SU-DHL-6 (cell line): Measurements from ENCODE around the gene SERINC5.

Experiments
- H2AFZ ChIP-seq: fragments of 200-600 bp; sonication (generic); 2 replicates; pipeline ENCODE4 v1.6.1; 2014; ENCODE audit warnings: low read depth, mild to moderate bottlenecking, moderate library complexity, mixed read lengths, antibody characterized with exemption, low read length; ENCODE audit not compliant: severe bottlenecking
- H3F3A ChIP-seq: fragments of 200-600 bp; shearing (Covaris generic); 2 replicates; pipeline ENCODE4 v1.6.0; 2016; ENCODE audit warnings: antibody characterized with exemption, mild to moderate bottlenecking; ENCODE audit not compliant: insufficient read depth
- H3K27ac ChIP-seq: fragments of 200-600 bp; sonication (generic); 2 replicates; pipeline ENCODE4 v1.5.1; 2016; ENCODE audit warnings: low read depth, mild to moderate bottlenecking, low read length, moderate library complexity, mixed read lengths
- H3K27me3 ChIP-seq: fragments of 200-600 bp; sonication (generic), shearing (Covaris generic); 2 replicates; pipeline ENCODE4 v1.6.0; 2014; ENCODE audit warnings: mild to moderate bottlenecking, low read length
- H3K36me3 ChIP-seq: fragments of 200-600 bp; sonication (generic); 2 replicates; pipeline ENCODE4 v1.6.1; 2014; ENCODE audit warnings: mild to moderate bottlenecking, low read length, mixed read lengths
- H3K4me2 ChIP-seq: fragments of 300-600, 200-600 bp; shearing (Covaris generic), sonication (generic); 2 replicates; pipeline ENCODE4 v1.6.0; 2014; ENCODE audit warnings: low read length, low read depth, mild to moderate bottlenecking; ENCODE audit not compliant: poor library complexity, severe bottlenecking
- H3K4me3 ChIP-seq: fragments of 200-600 bp; sonication (generic); 2 replicates; pipeline ENCODE4 v1.5.1; 2014; ENCODE audit warnings: antibody characterized with exemption, low read length, mild to moderate bottlenecking, mixed read lengths; ENCODE audit not compliant: insufficient read depth, poor library complexity, severe bottlenecking
- H3K79me2 ChIP-seq: fragments of 200-600 bp; sonication (generic); 2 replicates; pipeline ENCODE4 v1.6.1; 2014; ENCODE audit warnings: mild to moderate bottlenecking, low read length, moderate library complexity; ENCODE audit not compliant: insufficient read depth
- H3K9ac ChIP-seq: fragments of 200-600 bp; sonication (generic); 2 replicates; pipeline ENCODE4 v1.7.0; 2014; ENCODE audit warnings: mild to moderate bottlenecking, low read length
- H3K9me2 ChIP-seq: fragments of 200-600 bp; sonication (generic); replicated peaks from 2 replicates; pipeline ENCODE4 v1.6.1; 2014; ENCODE audit warnings: low read length; ENCODE audit not compliant: insufficient read depth
- H3K9me3 ChIP-seq: fragments of 200-600 bp; sonication (generic); 2 replicates; pipeline ENCODE4 v1.6.1; 2014; ENCODE audit warnings: low read length, mixed read lengths; ENCODE audit not compliant: insufficient read depth
- H4K20me1 ChIP-seq: fragments of 200-600 bp; sonication (generic); 2 replicates; pipeline ENCODE4 v1.6.1; 2014; ENCODE audit warnings: low read depth, mild to moderate bottlenecking, antibody characterized with exemption, low read length, moderate library complexity, mixed read lengths
- CTCF ChIP-seq: fragments of 200-600 bp; sonication (generic); IDR thresholded peaks from one replicate; pipeline ENCODE4 v1.5.1; 2017; ENCODE audit warnings: antibody characterized with exemption, mild to moderate bottlenecking, low read length, moderate library complexity; ENCODE audit not compliant: insufficient read depth, poor library complexity, severe bottlenecking
- EZH2phosphoT487 ChIP-seq: fragments of 200-600 bp; sonication (generic), shearing (Covaris generic); conservative IDR thresholded peaks from 2 replicates; pipeline ENCODE4 v1.6.1; 2018; ENCODE audit warnings: mild to moderate bottlenecking, antibody characterized with exemption, low read length, moderate library complexity, mixed read lengths

Gene SERINC5

GRCh38 chr5:80160242-80160641 lies 95.6 kb downstream of the SERINC5 start:
- Histone ChIP-seq H3K4me3 (no peak overlapping the region), H3K9me3 (no peaks in the 10 kb centered on the region), H3K4me2 (no peak overlapping the region), H2AFZ (no peak overlapping the region), H4K20me1 (no peaks in the 10 kb centered on the region), H3K27ac (no peak overlapping the region), H3K9ac (no peak overlapping the region), H3K79me2 (no peaks in the 10 kb centered on the region), H3K36me3 (peaks cover 57% of the 10 kb centered on the region), H3K27me3 (no peaks in the 10 kb centered on the region), H3F3A (peaks cover 28% of the 10 kb centered on the region; the same call in 1 of the 2 replicates), H3K9me2 (no peaks in the 10 kb centered on the region)
- TF ChIP-seq CTCF, result no peak

DNA sequence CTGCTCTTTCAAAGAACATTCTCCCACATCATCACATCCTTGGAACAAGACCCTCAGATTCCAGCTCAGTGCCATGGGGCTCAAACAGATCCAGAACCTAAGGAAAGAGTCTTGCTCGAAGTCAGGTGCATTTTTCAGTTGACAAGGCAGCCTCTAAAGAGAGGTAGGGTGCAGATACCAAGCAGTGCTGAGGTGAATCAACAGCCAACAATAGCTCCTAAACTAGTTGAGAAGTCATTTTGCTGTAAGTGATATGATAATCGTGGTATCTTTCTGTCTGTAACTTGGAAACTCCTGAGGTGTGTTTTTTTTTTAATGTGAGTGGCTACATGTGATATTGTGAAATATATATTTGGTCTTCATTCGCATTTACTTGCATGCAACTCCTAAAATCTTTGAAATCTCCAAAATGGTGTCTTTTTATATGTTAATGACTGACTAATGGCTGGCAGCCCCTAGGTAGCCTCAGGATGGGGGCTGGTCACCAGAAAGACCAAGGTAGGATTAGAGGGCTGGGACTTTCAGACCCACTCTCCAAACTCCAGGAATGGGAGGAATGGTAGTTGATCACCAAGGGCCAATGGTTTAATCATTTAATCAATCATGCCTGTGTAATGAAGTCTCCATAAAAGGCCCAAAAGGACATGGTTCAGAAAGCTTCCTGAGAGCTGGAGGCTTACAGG lies 96.6 kb downstream of the SERINC5 start:
- no peaks in the 10 kb centered on the region for H3K27me3 ChIP-seq
- H3K27ac ChIP-seq, result no peak overlapping the region
- H2AFZ ChIP-seq, result no peak overlapping the region
- H3K9ac ChIP-seq, result no peak overlapping the region
- peaks cover 53% of the 10 kb centered on the region for H3K36me3 ChIP-seq
- TF ChIP-seq CTCF (no peak), EZH2phosphoT487 (no peak)
- no peaks in the 10 kb centered on the region for H3K79me2 ChIP-seq
- H3K9me3 ChIP-seq, result no peaks in the 10 kb centered on the region
- H3F3A ChIP-seq, result peaks cover 21% of the 10 kb centered on the region; the same call in 1 of the 2 replicates
- no peaks in the 10 kb centered on the region for H4K20me1 ChIP-seq
- H3K4me3 ChIP-seq, result no peak overlapping the region
- H3K4me2 ChIP-seq, result no peak overlapping the region
- H3K9me2 ChIP-seq, result no peaks in the 10 kb centered on the region

- H3K4me2 ChIP-seq, result no peak overlapping the region
- H3K27me3 ChIP-seq, result no peaks in the 10 kb centered on the region
- peaks cover 26% of the 10 kb centered on the region for H3K36me3 ChIP-seq
- no peaks in the 10 kb centered on the region for H3K9me3 ChIP-seq
- TF ChIP-seq CTCF (no peak), EZH2phosphoT487 (no peak)
- no peaks in the 10 kb centered on the region for H4K20me1 ChIP-seq
- H2AFZ ChIP-seq, result no peak overlapping the region
- no peaks in the 10 kb centered on the region for H3K9me2 ChIP-seq
- peaks cover 15% of the 10 kb centered on the region; the same call in 1 of the 2 replicates for H3F3A ChIP-seq
- no peak overlapping the region for H3K9ac ChIP-seq
- H3K27ac ChIP-seq, result no peak overlapping the region
- H3K4me3 ChIP-seq, result no peak overlapping the region
- H3K79me2 ChIP-seq, result no peaks in the 10 kb centered on the region; the same call in 1 of the 2 replicates
Observed at GRCh38 chr5:80156156-80156555, 99.7 kb downstream of the SERINC5 start.
